OCI-LY3 (cell line): ENCODE results near the gene A3GALT2.

Experiments used
- EZH2phosphoT487 ChIP-seq: fragments of 200-600 bp; shearing (Covaris generic); IDR thresholded peaks from 2 replicates; pipeline ENCODE4 v1.6.1; 2018; ENCODE audit warnings: antibody characterized with exemption, mixed run types, low read depth
- TF ChIP-seq, protein P1 (sequence below): fragments of 200-600, 300-600 bp; sonication (generic); IDR thresholded peaks from 2 replicates; pipeline ENCODE4 v1.5.1; 2014; ENCODE audit warnings: antibody characterized with exemption, low read length, low read depth

DNA sequence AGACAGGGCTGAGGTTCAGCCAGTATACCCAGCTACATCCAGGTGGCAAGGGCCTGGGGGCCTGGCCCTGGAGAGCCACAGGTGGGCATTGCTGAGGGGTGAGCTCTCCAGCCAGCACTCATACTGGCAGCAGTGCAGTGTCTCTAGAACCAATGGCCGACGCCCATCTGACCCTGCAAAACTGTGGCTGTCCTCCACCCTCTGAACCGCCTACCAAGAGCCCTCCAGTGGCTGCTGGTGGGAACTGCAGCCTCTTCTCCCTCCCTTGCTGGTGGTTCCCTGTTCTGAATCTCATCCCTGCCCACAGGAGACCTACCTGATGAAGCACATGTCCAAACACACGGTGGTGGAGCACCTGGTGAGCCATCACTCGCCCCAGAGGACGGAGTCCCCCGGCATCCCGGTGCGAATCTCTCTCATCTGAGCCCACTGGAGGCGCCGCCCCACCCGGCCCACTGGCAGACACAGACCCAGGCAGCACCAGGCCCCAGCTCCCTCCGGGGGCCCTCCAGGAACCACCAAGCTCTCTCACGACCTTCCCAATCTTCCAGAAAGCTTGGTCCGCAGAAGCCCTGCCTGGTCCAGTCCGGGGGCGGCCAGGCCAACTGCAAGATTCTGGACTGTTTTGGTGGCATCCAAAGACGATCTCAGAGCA is 22.1 kb downstream of the A3GALT2 start:
- TF ChIP-seq, protein P1, sequence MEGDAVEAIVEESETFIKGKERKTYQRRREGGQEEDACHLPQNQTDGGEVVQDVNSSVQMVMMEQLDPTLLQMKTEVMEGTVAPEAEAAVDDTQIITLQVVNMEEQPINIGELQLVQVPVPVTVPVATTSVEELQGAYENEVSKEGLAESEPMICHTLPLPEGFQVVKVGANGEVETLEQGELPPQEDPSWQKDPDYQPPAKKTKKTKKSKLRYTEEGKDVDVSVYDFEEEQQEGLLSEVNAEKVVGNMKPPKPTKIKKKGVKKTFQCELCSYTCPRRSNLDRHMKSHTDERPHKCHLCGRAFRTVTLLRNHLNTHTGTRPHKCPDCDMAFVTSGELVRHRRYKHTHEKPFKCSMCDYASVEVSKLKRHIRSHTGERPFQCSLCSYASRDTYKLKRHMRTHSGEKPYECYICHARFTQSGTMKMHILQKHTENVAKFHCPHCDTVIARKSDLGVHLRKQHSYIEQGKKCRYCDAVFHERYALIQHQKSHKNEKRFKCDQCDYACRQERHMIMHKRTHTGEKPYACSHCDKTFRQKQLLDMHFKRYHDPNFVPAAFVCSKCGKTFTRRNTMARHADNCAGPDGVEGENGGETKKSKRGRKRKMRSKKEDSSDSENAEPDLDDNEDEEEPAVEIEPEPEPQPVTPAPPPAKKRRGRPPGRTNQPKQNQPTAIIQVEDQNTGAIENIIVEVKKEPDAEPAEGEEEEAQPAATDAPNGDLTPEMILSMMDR, result peak; percentile 61
- TF ChIP-seq EZH2phosphoT487, result no peak
